Activated naive CD8-positive, alpha-beta T cell treated with anti-CD3 and anti-CD28 coated beads, Interleukin-2, amount 50 U/mL, for 16 hours (primary cell): ENCODE results near the gene WDCP.
A peak's percentile ranks its signal among the peaks of the same experiment; 100 is the strongest.
"Not testable (repeated sequence)": the region's sequence is repeated elsewhere in the genome, so short reads cannot be mapped to it uniquely, and the experiment has no call there.

ENCODE experiments used
- DNase-seq: peaks from one replicate; pipeline ENCODE4 v3.0.0-alpha.2; 2020; ENCODE audit warnings: low read depth, low spot score

The WDCP gene, protein sequence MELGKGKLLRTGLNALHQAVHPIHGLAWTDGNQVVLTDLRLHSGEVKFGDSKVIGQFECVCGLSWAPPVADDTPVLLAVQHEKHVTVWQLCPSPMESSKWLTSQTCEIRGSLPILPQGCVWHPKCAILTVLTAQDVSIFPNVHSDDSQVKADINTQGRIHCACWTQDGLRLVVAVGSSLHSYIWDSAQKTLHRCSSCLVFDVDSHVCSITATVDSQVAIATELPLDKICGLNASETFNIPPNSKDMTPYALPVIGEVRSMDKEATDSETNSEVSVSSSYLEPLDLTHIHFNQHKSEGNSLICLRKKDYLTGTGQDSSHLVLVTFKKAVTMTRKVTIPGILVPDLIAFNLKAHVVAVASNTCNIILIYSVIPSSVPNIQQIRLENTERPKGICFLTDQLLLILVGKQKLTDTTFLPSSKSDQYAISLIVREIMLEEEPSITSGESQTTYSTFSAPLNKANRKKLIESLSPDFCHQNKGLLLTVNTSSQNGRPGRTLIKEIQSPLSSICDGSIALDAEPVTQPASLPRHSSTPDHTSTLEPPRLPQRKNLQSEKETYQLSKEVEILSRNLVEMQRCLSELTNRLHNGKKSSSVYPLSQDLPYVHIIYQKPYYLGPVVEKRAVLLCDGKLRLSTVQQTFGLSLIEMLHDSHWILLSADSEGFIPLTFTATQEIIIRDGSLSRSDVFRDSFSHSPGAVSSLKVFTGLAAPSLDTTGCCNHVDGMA

DNA sequence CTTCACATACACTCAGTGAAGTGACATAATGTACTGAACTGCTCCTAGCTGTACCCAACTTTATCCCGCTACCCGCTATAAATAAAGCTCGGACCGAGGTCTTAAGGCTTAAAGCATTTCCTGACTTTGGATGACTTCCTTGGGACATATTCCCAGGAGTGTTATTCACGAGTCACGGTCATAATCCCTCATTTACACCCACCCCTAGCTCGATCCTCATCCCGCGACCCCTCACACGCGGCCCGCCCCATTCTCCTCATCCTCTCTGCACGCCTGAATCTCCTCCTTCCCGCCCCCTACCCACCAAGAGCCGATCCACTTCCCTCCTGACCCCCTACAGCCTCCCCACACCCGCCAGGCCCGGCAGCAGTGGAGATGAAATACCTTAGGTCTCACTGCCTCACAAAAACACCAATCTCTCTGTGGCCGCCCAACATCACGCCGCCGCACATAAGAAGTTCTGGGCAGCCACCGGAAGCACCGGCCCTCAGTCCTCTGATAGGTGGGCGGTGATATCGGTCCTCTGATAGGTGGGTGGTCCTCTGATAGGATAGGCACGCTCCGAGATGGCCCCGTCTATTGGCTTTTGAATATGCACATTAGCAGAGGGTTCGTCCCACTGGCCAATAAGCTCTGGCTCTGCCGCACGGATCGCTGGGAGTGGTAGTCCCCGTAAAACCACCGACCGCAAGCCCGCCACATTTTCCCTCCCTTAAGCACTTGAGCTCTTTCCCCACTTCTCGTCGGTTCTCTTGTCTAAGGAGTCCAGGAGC lies at the start of gene WDCP:
TSS of gene WDCP (minus strand) at position 462 of the 773 bp plus-strand sequence. CDS start 7,897 bp downstream, outside the sequence.
- peak; percentile 82 for DNase-seq

DNA sequence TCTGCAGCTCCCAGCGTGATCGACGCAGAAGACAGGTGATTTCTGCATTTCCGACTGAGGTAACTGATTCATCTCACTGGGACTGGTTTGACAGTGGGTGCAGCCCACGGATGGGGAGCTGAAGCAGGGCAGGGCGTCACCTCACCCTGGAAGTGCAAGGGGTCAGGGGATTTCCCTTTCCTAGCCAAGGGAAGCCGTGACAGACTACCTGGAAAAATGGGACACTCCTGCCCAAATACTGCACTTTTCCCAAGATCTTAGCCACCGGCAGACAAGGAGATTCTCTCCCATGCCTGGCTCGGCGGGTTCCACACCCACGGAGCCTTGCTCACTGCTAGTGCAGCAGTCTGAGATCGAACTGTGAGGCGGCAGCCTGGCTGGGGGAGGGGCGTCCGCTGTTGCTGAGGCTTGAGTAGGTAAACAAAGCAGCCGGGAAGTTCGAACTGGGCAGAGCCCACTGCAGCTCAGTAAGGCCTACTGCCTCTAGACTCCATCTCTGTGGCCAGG lies 48.0 kb upstream of the WDCP start:
- DNase-seq, result not testable (repeated sequence)

DNA sequence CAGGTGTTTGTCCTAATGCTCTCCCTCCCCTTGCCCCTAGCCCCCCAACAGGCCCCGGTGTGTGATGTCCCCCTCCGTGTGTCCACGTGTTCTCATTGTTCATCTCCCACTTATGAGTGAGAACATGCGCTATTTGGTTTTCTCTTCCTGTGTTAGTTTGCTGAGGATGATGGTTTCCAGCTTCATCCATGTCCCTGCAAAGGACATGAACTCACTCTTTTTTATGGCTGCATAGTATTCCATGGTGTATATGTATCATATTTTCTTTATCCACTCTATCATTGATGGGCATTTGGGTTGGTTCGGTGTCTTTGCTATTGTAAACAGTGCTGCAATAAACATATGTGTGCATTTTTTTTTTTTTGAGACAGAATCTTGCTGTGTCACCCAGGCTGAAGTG lies 46.1 kb upstream of the WDCP start:
- not testable (repeated sequence) for DNase-seq

DNA sequence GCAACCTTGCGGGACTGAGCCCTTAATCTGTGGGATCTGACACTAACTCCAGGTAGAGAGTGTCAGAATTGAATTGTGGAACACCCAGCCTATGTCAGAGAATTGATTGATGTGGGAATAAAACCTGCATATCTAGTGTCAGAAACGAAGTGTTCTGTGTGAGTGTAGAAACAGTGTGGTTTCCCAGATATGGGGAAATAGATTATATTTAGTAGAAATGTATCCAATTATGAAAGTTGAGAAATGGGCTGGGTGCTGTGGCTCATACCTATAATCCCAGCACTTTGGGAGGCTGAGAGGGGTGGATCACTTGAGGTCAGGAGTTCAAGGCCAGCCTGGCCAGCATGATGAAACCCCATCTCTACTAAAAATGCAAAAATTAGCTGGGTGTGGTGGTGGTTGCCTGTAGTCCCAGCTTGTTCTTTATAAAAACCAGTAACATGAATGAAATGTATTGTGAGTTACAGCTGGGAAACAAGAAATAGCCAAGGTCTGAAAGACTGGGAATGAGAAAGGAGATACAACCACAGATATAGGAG lies 41.7 kb upstream of the WDCP start:
- no peak for DNase-seq

DNA sequence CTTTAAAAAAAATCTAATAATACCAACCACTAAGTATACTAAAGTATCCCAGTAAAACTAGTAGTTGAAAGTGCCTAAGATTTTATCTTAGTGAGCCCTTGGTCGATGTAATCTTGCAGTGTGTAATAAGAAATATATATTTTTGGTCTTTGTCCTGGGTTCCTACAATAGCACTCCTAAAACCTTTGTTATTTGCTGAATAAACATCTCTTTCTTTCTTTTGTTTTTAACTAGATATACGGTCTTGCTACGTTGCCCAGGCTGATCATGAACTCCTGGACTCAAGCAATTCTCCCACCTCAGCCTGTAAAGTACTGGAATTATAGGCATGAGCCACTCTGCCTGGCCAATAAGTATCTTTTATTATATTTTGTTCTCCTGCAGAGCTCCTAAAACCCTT lies 39.8 kb upstream of the WDCP start:
- no peak for DNase-seq

DNA sequence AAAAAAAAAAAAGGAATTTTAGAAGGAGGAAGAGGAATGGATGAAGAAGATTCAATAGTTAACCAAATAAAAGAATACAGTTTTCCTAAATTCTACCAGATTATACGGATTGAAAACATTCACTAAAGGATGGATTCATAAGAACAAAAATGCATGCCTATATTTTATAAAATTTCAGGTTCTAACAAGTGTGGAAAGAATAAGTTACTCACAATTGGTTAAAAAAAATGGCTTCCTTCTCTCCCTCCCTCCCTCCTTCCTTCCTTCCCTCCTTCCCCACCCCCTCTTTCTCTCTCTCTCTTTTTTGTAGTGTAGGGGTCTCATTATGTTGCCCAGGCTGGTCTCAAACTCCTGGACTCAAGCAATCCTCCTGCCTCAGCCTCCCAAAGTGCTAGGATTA lies 39.0 kb upstream of the WDCP start:
- DNase-seq, result no peak

DNA sequence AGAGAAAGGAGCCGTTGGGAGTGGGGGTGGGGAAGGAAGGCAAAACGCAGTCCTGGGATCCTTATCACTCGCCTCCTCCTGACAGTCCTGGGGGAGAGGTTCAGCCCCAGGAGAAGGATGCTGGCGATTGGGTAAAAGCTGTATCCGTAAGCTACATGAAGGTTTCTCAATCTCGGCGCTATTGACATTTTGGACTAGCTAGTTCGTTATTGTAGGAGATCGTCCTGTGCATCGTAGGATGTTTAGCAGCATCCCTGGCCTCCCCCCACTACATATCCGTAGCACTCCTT lies 38.0 kb upstream of the WDCP start:
- DNase-seq, result no peak

DNA sequence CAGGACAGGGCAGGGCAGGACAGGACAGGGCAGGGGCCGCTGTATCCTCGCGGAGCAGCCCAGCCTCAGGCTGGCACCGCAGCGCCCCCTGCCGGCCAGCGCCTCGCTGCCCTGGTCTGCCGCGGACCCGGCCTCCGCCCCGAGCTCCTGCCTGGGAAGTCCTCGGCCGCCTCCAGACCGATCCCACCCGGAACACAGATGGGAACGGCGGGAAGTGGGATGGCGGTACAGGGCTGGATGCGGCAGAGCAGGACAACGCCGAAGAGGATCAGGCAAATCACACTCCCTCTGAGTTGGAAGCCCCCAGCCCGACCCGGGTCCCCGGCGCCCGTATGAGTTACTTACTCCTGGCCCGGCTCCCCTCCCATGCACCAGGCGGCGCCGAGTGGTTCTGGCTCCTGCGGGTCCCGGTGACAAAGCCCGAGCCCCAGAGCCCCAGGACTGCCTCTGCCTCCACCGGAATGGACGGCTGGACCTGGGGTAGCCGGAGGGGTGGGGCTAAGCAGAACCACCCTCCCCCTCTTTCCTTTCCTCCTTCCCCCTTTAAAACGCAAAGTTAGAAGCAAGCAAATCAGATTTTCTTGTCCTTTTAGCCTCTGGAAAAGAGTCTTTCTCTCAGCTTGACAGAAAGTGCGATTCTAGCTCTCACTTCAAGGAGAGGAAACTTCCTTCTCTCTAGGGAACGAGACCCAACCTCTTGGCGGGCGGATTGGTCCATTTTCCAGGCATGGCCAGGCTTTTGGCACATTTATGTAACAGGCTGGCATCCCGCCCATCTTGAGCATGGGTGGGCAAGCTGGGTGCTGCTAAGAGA lies 37.4 kb upstream of the WDCP start, which contains the start of gene TP53I3:
TSS of gene TP53I3 (minus strand) at position 449 of the 814 bp plus-strand sequence. CDS start 508 bp downstream, outside the sequence.
- DNase-seq, result peak; percentile 62

DNA sequence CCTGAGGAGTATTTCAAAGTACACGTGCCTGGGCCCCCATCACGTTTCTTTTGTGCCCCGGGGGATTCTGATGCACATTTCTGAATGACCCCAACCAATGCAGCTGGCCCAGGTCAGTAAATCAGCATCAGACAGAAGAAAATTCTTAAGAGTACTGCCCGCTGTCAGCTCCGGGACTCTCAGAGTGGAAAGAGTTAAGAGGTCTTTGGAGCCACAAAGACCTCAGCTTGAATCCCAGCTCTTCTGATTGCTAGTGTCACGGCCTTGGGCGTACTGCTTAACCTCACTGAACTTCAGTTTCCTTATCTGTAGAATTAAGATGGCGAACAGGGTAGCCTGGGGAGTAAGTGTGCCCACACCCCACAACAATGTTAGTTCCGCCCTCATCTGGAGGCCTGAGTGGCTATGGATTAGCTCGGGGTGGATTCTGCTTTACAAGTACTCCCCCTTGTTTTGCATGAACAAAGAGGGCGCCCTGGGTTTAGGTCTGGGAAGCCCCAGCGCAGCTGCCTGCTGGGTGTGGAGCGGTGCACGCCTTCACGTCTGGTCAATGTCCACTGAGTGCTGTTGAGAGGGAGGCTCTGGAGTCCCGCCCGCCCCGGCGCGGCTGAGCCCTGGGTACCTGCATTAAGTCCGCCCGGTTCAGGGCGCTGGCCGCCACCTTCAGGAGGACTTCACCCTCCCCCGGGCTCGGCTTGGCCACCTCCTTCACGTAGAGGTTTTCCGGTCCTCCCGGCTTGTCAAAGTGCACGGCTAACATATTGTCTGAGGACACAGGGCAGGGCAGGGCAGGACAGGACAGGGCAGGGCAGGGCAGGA lies 36.6 kb upstream of the WDCP start:
- no peak for DNase-seq

DNA sequence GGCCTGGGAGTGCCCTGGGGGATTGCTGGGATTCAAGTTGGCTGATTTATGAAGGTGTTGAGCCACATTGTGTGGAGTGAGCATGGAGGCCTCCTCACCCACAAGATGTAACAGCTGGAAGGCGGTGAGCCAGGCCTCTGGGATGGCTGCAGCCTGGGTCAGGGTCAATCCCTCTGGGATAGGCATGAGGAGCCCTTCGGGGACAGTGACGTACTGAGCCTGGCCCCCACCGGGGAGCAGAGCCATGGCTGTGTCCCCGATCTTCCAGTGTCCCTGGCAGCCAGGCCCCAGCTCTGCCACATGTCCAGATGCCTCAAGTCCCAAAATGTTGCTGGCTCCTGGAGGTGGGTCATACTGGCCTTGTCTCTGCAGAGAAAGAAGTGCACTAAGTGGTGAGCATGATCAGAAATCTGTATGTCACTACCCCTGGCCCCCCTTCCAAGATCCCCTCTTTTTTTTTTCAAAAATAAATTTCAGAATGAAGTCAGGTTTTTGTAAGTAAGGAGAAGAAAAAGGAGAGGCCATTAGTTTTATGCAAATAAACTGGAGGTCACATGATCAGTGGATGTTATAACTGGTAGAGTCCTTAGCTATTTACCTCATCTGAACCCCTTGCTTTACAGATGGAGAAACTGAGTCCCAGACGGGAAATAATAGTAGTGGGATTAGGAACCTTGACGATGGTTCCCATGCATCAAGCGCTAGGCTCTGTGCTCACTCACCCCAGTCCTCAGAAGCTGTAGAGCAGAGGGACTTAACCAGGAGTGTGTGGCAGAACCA lies 35.8 kb upstream of the WDCP start:
- DNase-seq, result no peak

DNA sequence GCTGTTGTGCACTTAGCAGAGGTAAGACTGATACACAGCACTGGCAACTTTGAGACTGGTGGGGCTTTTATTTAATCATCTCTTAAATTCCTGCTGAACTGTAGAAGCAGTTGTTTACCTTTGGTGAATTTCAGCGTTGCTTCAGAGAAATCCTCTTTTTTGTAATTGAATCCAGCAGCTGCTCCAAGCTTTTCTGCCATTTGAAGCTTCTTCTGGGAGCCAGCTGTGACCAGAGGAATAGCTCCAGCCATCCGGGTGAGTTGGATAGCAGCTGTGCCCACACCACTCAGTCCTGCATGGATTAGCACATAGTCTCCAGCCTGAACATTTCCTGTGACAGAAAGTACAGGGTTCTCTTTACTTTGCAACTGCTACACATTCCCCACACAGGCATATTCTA lies 33.5 kb upstream of the WDCP start:
- no peak for DNase-seq

DNA sequence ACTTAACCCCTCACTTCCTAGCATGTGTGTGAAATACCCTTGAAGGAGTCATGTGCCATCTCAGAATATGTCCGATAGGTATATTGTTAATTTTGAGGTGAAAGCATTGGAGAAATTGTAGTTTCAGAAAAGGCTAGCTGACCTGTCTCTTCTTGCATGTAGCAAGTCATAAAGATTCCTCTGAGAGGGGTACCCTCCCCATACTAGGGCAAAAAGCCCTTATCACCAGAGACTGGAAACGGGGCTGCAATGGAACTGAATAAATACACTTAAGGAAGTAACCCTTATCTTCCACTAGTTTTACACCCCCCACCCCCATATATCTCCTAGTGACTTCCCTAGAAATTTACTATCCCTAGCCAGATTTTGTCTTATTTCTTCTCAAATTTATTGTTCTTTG lies 30.7 kb upstream of the WDCP start:
- no peak for DNase-seq

DNA sequence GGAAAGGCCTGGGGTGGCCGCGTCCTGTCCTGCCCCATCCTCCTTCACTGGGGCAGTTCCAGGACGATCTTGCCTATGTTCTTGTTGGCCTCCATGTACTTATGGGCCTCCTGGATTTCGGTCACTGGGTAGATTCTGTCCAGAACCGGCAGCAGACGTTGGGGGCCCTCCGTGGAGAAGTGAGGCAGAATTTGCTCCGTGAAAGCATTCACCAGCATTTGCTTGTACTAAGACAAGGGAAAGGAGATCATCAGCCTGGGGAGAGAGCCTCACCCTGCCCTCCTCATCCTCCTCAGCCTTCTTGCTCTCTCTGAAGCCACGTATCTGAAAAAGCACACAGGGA lies 30.3 kb upstream of the WDCP start:
- no peak for DNase-seq

DNA sequence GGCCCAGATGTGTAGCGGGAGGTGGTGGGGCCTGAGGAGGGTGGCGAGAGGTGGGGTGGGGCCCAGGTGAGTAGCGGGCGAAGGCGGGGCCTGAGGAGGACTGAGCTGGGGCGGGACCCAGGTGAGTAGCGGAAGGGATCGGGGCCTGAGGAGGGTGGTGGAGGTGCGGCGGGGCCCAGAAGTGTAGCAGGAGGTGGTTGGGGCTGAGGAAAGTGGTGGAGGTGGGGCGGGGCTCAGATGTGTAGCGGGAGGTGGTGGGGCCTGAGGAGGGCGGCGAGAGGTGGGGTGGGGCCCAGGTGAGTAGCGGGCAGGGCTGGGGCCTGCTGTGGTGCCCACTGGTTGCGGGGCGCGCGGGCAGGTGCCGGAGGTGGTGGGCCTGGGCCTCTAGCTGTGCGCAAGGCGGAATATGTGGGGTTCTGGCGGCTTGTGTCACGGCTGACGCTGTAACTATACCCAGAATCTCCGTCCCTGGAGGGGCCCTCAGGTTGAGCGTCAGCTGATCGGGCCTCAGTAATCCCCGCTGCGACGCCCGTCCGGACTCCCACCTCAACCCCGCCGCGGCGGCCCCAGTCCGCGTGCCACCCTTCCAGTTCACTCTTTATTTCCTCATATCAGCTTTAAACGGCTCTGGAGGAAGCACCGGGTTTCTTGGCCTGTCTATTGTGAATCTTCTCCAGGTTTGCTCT lies 29.8 kb upstream of the WDCP start:
- no peak for DNase-seq

DNA sequence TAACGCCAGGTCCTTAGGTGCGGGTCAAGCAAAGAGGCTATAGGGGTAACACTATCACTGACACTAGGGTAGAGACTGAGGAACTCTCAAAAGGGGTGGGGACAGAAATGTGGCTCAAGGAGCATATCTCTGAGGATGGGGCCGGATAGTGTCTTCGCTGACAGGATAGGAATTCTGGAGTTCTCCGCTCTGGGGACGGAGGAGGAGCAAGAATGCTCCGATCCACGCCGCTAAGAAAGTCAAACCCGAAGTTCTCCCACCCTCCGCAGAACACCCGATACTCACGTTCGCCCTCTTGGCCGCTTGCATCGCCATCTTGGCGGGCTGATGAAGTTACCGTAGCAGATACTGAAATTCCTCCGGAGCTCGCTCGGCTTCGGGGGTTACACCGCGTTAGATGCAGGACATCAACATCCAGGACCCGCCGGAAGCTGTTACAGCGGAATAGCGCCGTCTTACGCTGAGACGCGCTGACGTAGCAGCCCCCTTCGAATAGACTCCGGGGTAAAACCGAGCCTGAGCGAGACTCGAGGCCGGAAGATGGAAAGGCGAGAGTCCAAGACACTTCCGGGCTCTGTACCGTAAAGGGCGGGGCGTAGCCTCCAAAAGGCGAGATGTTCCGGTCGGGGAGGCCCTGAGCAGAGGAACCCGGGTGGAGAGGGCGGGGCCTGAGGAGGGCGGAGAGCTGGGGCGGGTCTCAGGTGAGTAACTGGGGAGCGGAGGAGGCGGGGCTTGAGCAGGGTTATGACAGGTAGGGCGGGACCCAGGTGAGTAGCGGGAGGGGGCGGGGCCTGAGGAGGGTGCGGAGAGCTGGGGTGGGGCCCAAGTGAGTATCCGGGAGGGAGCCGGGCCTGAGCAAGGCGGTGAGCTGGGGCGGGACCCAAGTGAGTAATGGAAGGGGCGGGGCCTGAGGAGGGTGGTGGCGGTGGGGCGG lies 29.0 kb upstream of the WDCP start, which contains the start of gene SF3B6:
TSS of gene SF3B6 (minus strand) at position 412 of the 934 bp plus-strand sequence. CDS start at position 315, 97 bp downstream.
- DNase-seq, result peak; percentile 99

DNA sequence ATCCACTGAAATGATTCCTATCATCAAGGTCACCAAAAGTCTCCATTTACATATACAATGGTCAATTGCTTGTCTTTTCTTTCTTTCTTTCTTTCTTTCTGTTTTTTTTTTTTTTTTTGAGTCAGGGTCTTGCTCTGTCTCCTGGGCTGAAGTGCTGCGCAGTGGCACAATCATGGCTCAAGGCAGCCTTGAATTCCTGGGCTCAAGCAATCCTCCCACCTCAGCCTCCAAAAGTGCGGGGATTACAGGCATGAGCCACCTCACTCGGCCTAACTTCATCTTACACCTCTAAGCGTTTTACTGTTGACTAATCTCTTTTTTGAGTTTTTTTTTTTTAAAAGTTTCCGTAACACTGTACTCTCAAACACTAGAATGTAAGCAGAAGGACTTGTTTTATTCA lies 28.1 kb upstream of the WDCP start:
- no peak for DNase-seq

DNA sequence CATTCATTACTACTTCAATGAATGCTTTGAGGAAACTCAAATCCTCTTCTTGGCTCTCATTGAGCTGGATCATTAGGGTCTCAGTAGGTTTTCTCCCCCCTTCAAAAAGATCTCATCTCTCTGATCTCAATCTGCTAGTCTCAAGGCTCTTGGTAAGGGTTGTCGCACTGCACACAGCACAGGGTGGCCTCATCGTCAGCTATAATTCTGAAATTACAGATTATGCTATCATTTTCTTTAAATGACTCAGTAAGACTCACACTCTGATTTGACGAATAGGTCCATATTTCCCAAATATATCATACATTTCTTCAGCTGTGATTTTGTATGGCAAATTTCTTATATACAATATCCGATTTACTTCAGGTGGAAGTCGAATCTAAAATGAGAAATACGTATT lies 26.6 kb upstream of the WDCP start:
- no peak for DNase-seq

DNA sequence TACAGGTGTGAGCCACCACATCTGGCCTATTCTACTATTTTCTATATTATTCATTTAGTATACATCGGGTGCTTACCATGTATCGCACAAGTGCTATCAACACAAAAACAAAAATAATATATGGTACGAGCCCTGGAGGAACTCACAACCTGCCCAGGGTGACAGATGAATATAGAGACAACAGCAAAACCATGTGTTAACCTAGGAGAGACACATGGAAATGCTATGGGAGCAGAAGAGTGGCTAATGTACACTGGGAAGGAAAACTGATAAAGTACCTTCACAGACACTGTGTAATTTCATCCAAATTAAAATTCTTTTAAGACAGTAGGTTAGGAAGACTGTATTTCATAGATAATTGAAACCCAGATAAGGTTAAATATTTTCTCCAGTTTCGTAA lies 25.1 kb upstream of the WDCP start:
- DNase-seq, result no peak
